ENCODE data around the gene FIBIN.

DNA sequence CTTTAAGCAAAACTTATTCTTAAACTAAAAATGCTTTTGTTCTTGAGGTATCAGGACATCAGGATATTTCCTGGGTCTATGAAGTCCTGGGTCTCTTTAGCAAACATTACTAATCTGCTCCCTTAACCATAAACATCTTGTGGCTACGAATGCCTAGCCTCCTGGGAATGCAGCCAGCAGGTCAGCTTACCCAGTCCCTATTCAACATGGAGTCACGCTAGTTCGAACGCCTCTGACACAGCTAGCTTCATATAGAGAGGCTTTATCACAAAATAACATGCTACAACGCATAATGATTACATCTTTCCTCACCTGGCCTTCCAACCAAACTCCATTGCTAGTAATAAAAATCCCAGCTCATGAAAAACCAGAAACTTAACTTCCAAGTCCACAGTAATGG lies 17.5 kb upstream of the FIBIN start:
- TF ChIP-seq CTCF (conservative IDR thresholded peaks at IDR 0.05) (no peak), EZH2 (IDR thresholded peaks at IDR 0.05; ENCODE audit: low read depth) (no peak)
